ENCODE measurements around the gene KIRREL3.

DNA sequence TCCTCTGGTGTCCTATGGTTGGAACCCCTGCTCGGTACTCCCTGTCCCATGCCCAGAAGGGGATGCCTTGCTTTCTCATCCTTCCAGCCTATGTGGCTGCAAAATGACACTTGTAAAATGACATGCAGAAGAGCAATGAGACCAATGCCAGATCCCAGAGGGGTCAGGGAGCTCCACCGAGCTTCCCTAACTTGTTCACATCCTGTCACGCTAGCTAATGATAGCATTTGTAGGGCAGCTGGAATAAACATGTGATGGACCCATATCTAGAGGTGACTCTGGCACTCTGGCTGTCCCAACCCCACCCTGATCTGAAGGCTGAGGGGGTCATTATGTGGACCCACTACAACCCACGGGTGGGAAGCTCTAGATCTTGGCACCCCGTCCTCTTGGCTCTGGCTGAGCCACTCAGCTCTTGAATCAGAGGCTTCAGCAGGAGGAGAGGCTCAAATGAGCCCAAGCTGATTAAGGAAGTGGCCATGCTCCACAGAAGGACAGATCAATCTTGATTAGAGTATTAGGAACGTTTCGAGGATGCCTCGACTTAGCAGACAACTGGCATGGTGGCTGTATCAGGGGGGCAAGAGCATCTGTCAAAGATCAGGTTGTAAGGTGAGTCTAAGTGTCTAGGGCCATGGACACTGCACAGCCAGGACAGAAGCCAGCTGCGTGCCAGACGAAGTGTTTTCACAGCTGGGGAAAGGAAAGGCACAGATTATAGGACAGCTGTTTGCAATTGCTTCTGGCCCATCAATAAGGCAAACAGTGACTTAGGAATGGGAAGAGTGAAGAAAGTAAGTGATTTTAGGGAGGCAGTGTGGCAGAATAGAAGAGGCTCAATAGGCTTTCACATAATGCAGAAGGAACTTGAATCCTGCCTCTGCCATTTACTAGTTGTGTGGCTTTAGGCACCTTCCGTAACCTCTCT, 182.8 kb downstream of the KIRREL3 start:
- TF ChIP-seq EZH2 (IDR thresholded peaks at IDR 0.05; ENCODE audit: borderline replicate concordance, low read depth, low read length, severe bottlenecking) (no peak), POLR2A (IDR thresholded peaks at IDR 0.05; ENCODE audit: low read depth, low read length) (no peak), POLR2AphosphoS5 (IDR thresholded peaks at IDR 0.05; ENCODE audit: insufficient read depth, low read depth, low read length) (no peak), GATA2 (IDR thresholded peaks at IDR 0.05; ENCODE audit: insufficient read depth, insufficient read length, low read depth, low read length) (no peak), MYC (IDR thresholded peaks at IDR 0.05; ENCODE audit: low read depth, low read length) (no peak), JUN (IDR thresholded peaks at IDR 0.05; ENCODE audit: borderline replicate concordance, insufficient read depth, insufficient read length, low read depth) (no peak), FOS (IDR thresholded peaks at IDR 0.05; ENCODE audit: borderline replicate concordance, insufficient read depth, low read length) (no peak)
- TF ChIP-seq, protein P1, sequence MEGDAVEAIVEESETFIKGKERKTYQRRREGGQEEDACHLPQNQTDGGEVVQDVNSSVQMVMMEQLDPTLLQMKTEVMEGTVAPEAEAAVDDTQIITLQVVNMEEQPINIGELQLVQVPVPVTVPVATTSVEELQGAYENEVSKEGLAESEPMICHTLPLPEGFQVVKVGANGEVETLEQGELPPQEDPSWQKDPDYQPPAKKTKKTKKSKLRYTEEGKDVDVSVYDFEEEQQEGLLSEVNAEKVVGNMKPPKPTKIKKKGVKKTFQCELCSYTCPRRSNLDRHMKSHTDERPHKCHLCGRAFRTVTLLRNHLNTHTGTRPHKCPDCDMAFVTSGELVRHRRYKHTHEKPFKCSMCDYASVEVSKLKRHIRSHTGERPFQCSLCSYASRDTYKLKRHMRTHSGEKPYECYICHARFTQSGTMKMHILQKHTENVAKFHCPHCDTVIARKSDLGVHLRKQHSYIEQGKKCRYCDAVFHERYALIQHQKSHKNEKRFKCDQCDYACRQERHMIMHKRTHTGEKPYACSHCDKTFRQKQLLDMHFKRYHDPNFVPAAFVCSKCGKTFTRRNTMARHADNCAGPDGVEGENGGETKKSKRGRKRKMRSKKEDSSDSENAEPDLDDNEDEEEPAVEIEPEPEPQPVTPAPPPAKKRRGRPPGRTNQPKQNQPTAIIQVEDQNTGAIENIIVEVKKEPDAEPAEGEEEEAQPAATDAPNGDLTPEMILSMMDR (IDR thresholded peaks at IDR 0.05; ENCODE audit: extremely low read depth in 1 of 2, insufficient read depth in 1 of 2, low read depth in 1 of 2, low read length in 2 of 2): no peak
- TF ChIP-seq, protein P2, sequence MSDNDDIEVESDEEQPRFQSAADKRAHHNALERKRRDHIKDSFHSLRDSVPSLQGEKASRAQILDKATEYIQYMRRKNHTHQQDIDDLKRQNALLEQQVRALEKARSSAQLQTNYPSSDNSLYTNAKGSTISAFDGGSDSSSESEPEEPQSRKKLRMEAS (IDR thresholded peaks at IDR 0.05; ENCODE audit: insufficient read depth, insufficient read length): no peak

All from endothelial cell of umbilical vein (primary cell).